Endothelial cell of umbilical vein (primary cell): ENCODE data around the gene SLC5A5. TPM values are rescaled to one million over a fixed set of nuclear protein-coding genes. Genes with fewer than 3 reads are reported as not detected.

Experiments
- BruUV-seq: library from RNA; stranded (reverse); fragments of 400-500 nt; replicated peaks from 2 replicates; lab custom pipeline; 2021; lab: Mats Ljungman, UMichigan
- CTCF ChIA-PET: fragments of 300-600, 350-600 bp; sonication (Branson Sonifier 250); formaldehyde crosslinking; loops from one replicate; lab custom pipeline; 2021; ENCODE audit warnings: antibody characterized with exemption, inconsistent platforms; lab: Charles Lee
- POLR2A ChIA-PET: fragments of 300-600, 350-600 bp; sonication (Branson Sonifier 250); formaldehyde crosslinking; loops from one replicate; lab custom pipeline; 2021; ENCODE audit warnings: antibody characterized with exemption, inconsistent platforms; lab: Charles Lee
- DNase-seq: peaks from one replicate; pipeline ENCODE4 v3.0.0-alpha.2; 2011; ENCODE audit warnings: low read depth, low spot score
- FAIRE-seq: peaks from 2 replicates; lab custom pipeline; 2011; peaks lifted over from hg19 to GRCh38; lab: Jason Lieb, UNC
- H2AFZ ChIP-seq: 2 replicates; pipeline ENCODE4 v1.6.0; 2012; ENCODE audit warnings: low read depth, low read length, control low read depth, inconsistent platforms
- H3K27ac ChIP-seq: 2 replicates; pipeline ENCODE4 v1.5.1; 2011; ENCODE audit warnings: low read depth, mild to moderate bottlenecking, control low read depth, low read length, moderate library complexity; ENCODE audit not compliant: insufficient read depth
- H3K27me3 ChIP-seq, 2 experiments: 2 replicates each; pipeline versions ENCODE4 v1.6.0 to v1.6.1; 2011; ENCODE audit warnings: low read length in 2 of 2, mixed read lengths in 1 of 2; ENCODE audit not compliant: control insufficient read depth in 2 of 2, insufficient read depth in 2 of 2
- H3K36me3 ChIP-seq, 2 experiments: 2 replicates in 1 of 2; 3 replicates in 1 of 2; pipeline ENCODE4 v1.5.1; 2011; ENCODE audit warnings: low read length in 2 of 2, mild to moderate bottlenecking in 1 of 2, moderate library complexity in 1 of 2; ENCODE audit not compliant: control insufficient read depth in 2 of 2, insufficient read depth in 2 of 2; ENCODE audit errors: extremely low read depth in 1 of 2
- H3K4me1 ChIP-seq: 3 replicates; pipeline ENCODE4 v1.5.1; 2011; ENCODE audit warnings: mild to moderate bottlenecking, low read length; ENCODE audit not compliant: control insufficient read depth, insufficient read depth; ENCODE audit errors: extremely low read depth
- H3K4me2 ChIP-seq: 2 replicates; pipeline ENCODE4 v1.6.1; 2011; ENCODE audit warnings: low read length, control low read depth, mixed read lengths; ENCODE audit not compliant: insufficient read depth
- H3K4me3 ChIP-seq, 3 experiments: fragments of 200-600 bp in 1 of 3; sonication (generic), shearing (Covaris generic) in 1 of 3; replicated peaks in 1 of 3; 2 replicates each; pipeline ENCODE4 v1.5.1; 2011 to 2016; ENCODE audit warnings: control low read depth in 3 of 3, low read length in 3 of 3, mild to moderate bottlenecking in 2 of 3, inconsistent platforms in 1 of 3, low read depth in 1 of 3, moderate library complexity in 1 of 3; ENCODE audit not compliant: insufficient read depth in 1 of 3
- H3K79me2 ChIP-seq: 2 replicates; pipeline ENCODE4 v1.6.0; 2012; ENCODE audit warnings: low read length, inconsistent platforms; ENCODE audit not compliant: control insufficient read depth, insufficient read depth
- H3K9ac ChIP-seq: replicated peaks from 2 replicates; pipeline ENCODE3; 2011; ENCODE audit warnings: low read length, control low read depth; ENCODE audit not compliant: insufficient read depth; ENCODE audit errors: extremely low read depth
- H3K9me1 ChIP-seq: replicated peaks from 3 replicates; pipeline ENCODE4 v1.6.0; 2011; ENCODE audit warnings: mild to moderate bottlenecking, low read length; ENCODE audit not compliant: control insufficient read depth, insufficient read depth; ENCODE audit errors: extremely low read depth
- H3K9me3 ChIP-seq: replicated peaks from 2 replicates; pipeline ENCODE4 v1.5.1; 2012; ENCODE audit warnings: low read length, inconsistent platforms; ENCODE audit not compliant: control insufficient read depth, insufficient read depth
- H4K20me1 ChIP-seq: replicated peaks from 2 replicates; pipeline ENCODE3; 2011; ENCODE audit warnings: mild to moderate bottlenecking, low read length; ENCODE audit not compliant: control insufficient read depth, insufficient read depth; ENCODE audit errors: extremely low read depth
- CTCF ChIP-seq, 2 donors: IDR thresholded peaks; 1 replicate in 1 of 2; 2 replicates in 1 of 2; pipeline ENCODE4 v1.5.1; 2011; ENCODE audit warnings: low read length in 2 of 2, mild to moderate bottlenecking in 2 of 2, moderate library complexity in 2 of 2, control low read depth in 1 of 2, inconsistent platforms in 1 of 2, low read depth in 1 of 2; ENCODE audit not compliant: insufficient read depth in 1 of 2; ENCODE audit errors: extremely low read depth in 1 of 2
- EZH2 ChIP-seq: IDR thresholded peaks from 2 replicates; pipeline ENCODE4 v1.6.1; 2012; ENCODE audit warnings: borderline replicate concordance, low read depth, mild to moderate bottlenecking, moderate library complexity, low read length, inconsistent platforms; ENCODE audit not compliant: severe bottlenecking
- FOS ChIP-seq: IDR thresholded peaks from 2 replicates; pipeline ENCODE4 v1.6.1; 2011; ENCODE audit warnings: mild to moderate bottlenecking, low read length, moderate library complexity, borderline replicate concordance; ENCODE audit not compliant: insufficient read depth
- GATA2 ChIP-seq: IDR thresholded peaks from 2 replicates; pipeline ENCODE4 v1.7.0; 2011; ENCODE audit warnings: low read depth, mild to moderate bottlenecking, moderate library complexity, mixed read lengths, low read length; ENCODE audit not compliant: insufficient read length, insufficient read depth
- JUN ChIP-seq: IDR thresholded peaks from 2 replicates; pipeline ENCODE4 v1.6.1; 2011; ENCODE audit warnings: borderline replicate concordance, low read depth; ENCODE audit not compliant: insufficient read length, insufficient read depth
- MAX ChIP-seq: IDR thresholded peaks from 2 replicates; pipeline ENCODE4 v1.6.1; 2011; ENCODE audit not compliant: insufficient read depth, insufficient read length
- MYC ChIP-seq: IDR thresholded peaks from one replicate; pipeline ENCODE4 v1.6.1; 2011; ENCODE audit warnings: mild to moderate bottlenecking, low read depth, low read length
- POLR2A ChIP-seq: IDR thresholded peaks from 2 replicates; pipeline ENCODE4 v1.6.1; 2012; ENCODE audit warnings: low read depth, mild to moderate bottlenecking, control low read depth, low read length
- POLR2AphosphoS5 ChIP-seq: IDR thresholded peaks from 2 replicates; pipeline ENCODE4 v1.6.1; 2012; ENCODE audit warnings: low read depth, mild to moderate bottlenecking, control low read depth, low read length, moderate library complexity; ENCODE audit not compliant: insufficient read depth
- dilution Hi-C: fragments of 300-500 bp; cut with MboI; formaldehyde crosslinking; loops from one replicate; pipeline ENCODE4 v1.15.0; 2019; ENCODE audit warnings: low sequenced_read_pairs; ENCODE audit not compliant: extremely low pct_ligation_motif_present
- intact Hi-C: fragments of 100-400 bp; cut with micrococcal nuclease; formaldehyde crosslinking; loops from one replicate; pipeline ENCODE4 v1.10.0; 2022
- polyA plus RNA-seq, 4 experiments: library from polyadenylated mRNA; depleted of rRNA in 3 of 4; stranded (reverse) in 3 of 4; unstranded in 1 of 4; fragments of >200 nt; gene quantifications; 2 replicates each; pipeline versions ENCODE4 v1.2.1 to v1.2.3, GENCODE V29; 2011 to 2012; ENCODE audit warnings: missing spikeins in 1 of 4
- total RNA-seq: library from RNA; stranded (reverse); gene quantifications from 2 replicates; pipeline ENCODE4 v1.2.3, GENCODE V29; 2021

SLC5A5 gene
- total and polyA plus RNA-seq, 2 donors (not counting 3 experiments of a cell fraction or from before 2014, with no cell fraction given): not detected

GRCh38 chr19:17826508-17827056, 45.2 kb upstream of the SLC5A5 start:
- dilution Hi-C loops: no loop called here
- CTCF ChIA-PET: interaction anchor here (2.2 kb wide), 1 partner anchor 28 kb away, joined by 5 read pairs; no protein-coding TSS in a partner anchor

More at GRCh38 chr19:17826508-17827056, 45.2 kb upstream of the SLC5A5 start:
- H3K4me3 ChIP-seq: no peak overlapping the region
- H3K9me3 ChIP-seq: no peaks in the 10 kb centered on the region
- peaks cover 10% of the 10 kb centered on the region for H3K4me1 ChIP-seq
- peaks cover 0 to 3% of the 10 kb centered on the region in 2 experiments for H3K27me3 ChIP-seq
- POLR2A ChIA-PET: no interaction called here
- no peak for DNase-seq
- no peaks in the 10 kb centered on the region for H3K36me3 ChIP-seq
- H3K79me2 ChIP-seq: no peaks in the 10 kb centered on the region
- H3K9me1 ChIP-seq: no peaks in the 10 kb centered on the region
- H2AFZ ChIP-seq: no peak overlapping the region
- BruUV-seq: no TSS peak
- H4K20me1 ChIP-seq: no peaks in the 10 kb centered on the region
- no peak overlapping the region for H3K4me2 ChIP-seq
- no peak overlapping the region for H3K27ac ChIP-seq
- TF ChIP-seq CTCF (IDR thresholded peaks at IDR 0.05; ENCODE audit: extremely low read depth in 1 of 2, insufficient read depth in 1 of 2, low read depth in 1 of 2, low read length in 2 of 2) (no peak), POLR2AphosphoS5 (no peak), EZH2 (no peak), POLR2A (no peak), JUN (no peak), GATA2 (no peak), MYC (no peak), FOS (no peak), MAX (no peak)
- intact Hi-C loops: no loop called here
- no peak overlapping the region for H3K9ac ChIP-seq
- FAIRE-seq: no peak
